Caco-2 (cell line): ENCODE results near the gene SH2D1A. TPM values are rescaled to one million over a fixed set of nuclear protein-coding genes. Genes with fewer than 3 reads are reported as not detected.

Source experiments
- BruUV-seq: library from RNA; stranded (reverse); fragments of 400-500 nt; replicated peaks from 2 replicates; lab custom pipeline; 2021; lab: Mats Ljungman, UMichigan
- CTCF ChIA-PET: fragments of 300-600 bp; sonication (Branson Sonifier 250); formaldehyde crosslinking; loops from one replicate; lab custom pipeline; 2022; ENCODE audit warnings: antibody characterized with exemption; lab: Charles Lee
- POLR2A ChIA-PET: fragments of 300-600 bp; sonication (Branson Sonifier 250); formaldehyde crosslinking; loops from one replicate; lab custom pipeline; 2022; ENCODE audit warnings: antibody characterized with exemption; lab: Charles Lee
- DNase-seq, 2 experiments: peaks; one replicate each; pipeline versions ENCODE4 v3.0.0 to v3.0.0-alpha.2; 2020 to 2022
- H3K27me3 ChIP-seq: replicated peaks from 2 replicates; pipeline ENCODE4 v1.6.0; 2011; ENCODE audit warnings: low read length; ENCODE audit not compliant: control insufficient read depth, insufficient read depth
- H3K36me3 ChIP-seq: 2 replicates; pipeline ENCODE4 v1.5.1; 2011; ENCODE audit warnings: low read length; ENCODE audit not compliant: control insufficient read depth, insufficient read depth
- H3K4me1 ChIP-seq: fragments of 250-450 bp; sonication (Bioruptor Pico); 2 replicates; pipeline ENCODE4 v1.5.1; 2020; ENCODE audit warnings: mild to moderate bottlenecking
- H3K4me3 ChIP-seq: 2 replicates; pipeline ENCODE4 v1.5.1; 2011; ENCODE audit warnings: low read depth, mild to moderate bottlenecking, control low read depth, low read length
- H3K9me3 ChIP-seq: fragments of 250-450 bp; sonication (Bioruptor Pico); 2 replicates; pipeline ENCODE4 v1.5.1; 2020; ENCODE audit warnings: mild to moderate bottlenecking, moderate library complexity
- H3K27ac Mint-ChIP-seq: one replicate; pipeline ENCODE4 v1.8.0; 2022; ENCODE audit warnings: mixed read lengths; ENCODE audit not compliant: unreplicated experiment
- H3K27me3 Mint-ChIP-seq: one replicate; pipeline ENCODE4 v1.8.0; 2022; ENCODE audit warnings: mixed read lengths; ENCODE audit not compliant: insufficient read depth, unreplicated experiment
- H3K36me3 Mint-ChIP-seq: one replicate; pipeline ENCODE4 v1.8.0; 2022; ENCODE audit warnings: mild to moderate bottlenecking, mixed read lengths; ENCODE audit not compliant: insufficient read depth, unreplicated experiment
- H3K4me1 Mint-ChIP-seq: one replicate; pipeline ENCODE4 v1.8.0; 2022; ENCODE audit warnings: low read depth, mixed read lengths; ENCODE audit not compliant: unreplicated experiment
- H3K4me3 Mint-ChIP-seq: one replicate; pipeline ENCODE4 v1.8.0; 2022; ENCODE audit warnings: mild to moderate bottlenecking, moderate library complexity, mixed read lengths; ENCODE audit not compliant: unreplicated experiment
- H3K9me3 Mint-ChIP-seq: one replicate; pipeline ENCODE4 v1.8.0; 2022; ENCODE audit warnings: mixed read lengths; ENCODE audit not compliant: unreplicated experiment
- CTCF ChIP-seq, 2 experiments: fragments of 200-600 bp in 1 of 2; IDR thresholded peaks; 1 replicate in 1 of 2; 2 replicates in 1 of 2; pipeline versions ENCODE4 v1.5.1 to v1.8.0; 2011 to 2022; ENCODE audit warnings: antibody characterized with exemption in 1 of 2, control low read depth in 1 of 2, inconsistent platforms in 1 of 2, low read depth in 1 of 2, low read length in 1 of 2, mild to moderate bottlenecking in 1 of 2, moderate library complexity in 1 of 2; ENCODE audit not compliant: insufficient read depth in 1 of 2, severe bottlenecking in 1 of 2, unreplicated experiment in 1 of 2
- intact Hi-C: fragments of 100-400 bp; cut with micrococcal nuclease; formaldehyde crosslinking; loops from one replicate; pipeline ENCODE4 v1.10.0; 2022; ENCODE audit not compliant: unreplicated experiment
- total RNA-seq: library from RNA; stranded (reverse); gene quantifications from 2 replicates; pipeline ENCODE4 v1.2.3, GENCODE V29; 2022

The SH2D1A gene
- total RNA-seq, 1 experiment from 2014 or later = not detected

- Mint-ChIP-seq H3K36me3 (no peaks in the 10 kb centered on the region), H3K4me1 (no peaks in the 10 kb centered on the region), H3K27me3 (no peaks in the 10 kb centered on the region), H3K27ac (no peak overlapping the region), H3K9me3 (no peaks in the 10 kb centered on the region), H3K4me3 (no peak overlapping the region)
- intact Hi-C loops = no loop called here
- DNase-seq = no peak
- Histone ChIP-seq H3K4me1 (no peaks in the 10 kb centered on the region), H3K27me3 (no peaks in the 10 kb centered on the region), H3K4me3 (no peak overlapping the region), H3K36me3 (no peaks in the 10 kb centered on the region), H3K9me3 (no peaks in the 10 kb centered on the region)
- ChIA-PET POLR2A (no interaction called here), CTCF (no interaction called here)
- BruUV-seq = no TSS peak
- TF ChIP-seq CTCF (IDR thresholded peaks at IDR 0.05; ENCODE audit: insufficient read depth in 1 of 2, low read depth in 1 of 2, low read length in 1 of 2, severe bottlenecking in 1 of 2, unreplicated experiment in 1 of 2) = no peak
Observed at GRCh38 chrX:124369722-124370121, 23.4 kb downstream of the SH2D1A start.

GRCh38 chrX:124373348-124373747 is 27.0 kb downstream of the SH2D1A start:
- ChIA-PET POLR2A (no interaction called here), CTCF (no interaction called here)
- no peaks in the 10 kb centered on the region for H3K4me1 Mint-ChIP-seq
- no peaks in the 10 kb centered on the region for H3K27me3 ChIP-seq
- intact Hi-C loops = no loop called here
- H3K36me3 Mint-ChIP-seq = no peaks in the 10 kb centered on the region
- H3K4me3 Mint-ChIP-seq = no peak overlapping the region
- TF ChIP-seq CTCF (IDR thresholded peaks at IDR 0.05; ENCODE audit: insufficient read depth in 1 of 2, low read depth in 1 of 2, low read length in 1 of 2, severe bottlenecking in 1 of 2, unreplicated experiment in 1 of 2) = no peak
- no peaks in the 10 kb centered on the region for H3K36me3 ChIP-seq
- no peak overlapping the region for H3K27ac Mint-ChIP-seq
- no TSS peak for BruUV-seq
- no peaks in the 10 kb centered on the region for H3K4me1 ChIP-seq
- no peak overlapping the region for H3K4me3 ChIP-seq
- H3K9me3 ChIP-seq = no peaks in the 10 kb centered on the region
- DNase-seq = no peak
- no peaks in the 10 kb centered on the region for H3K9me3 Mint-ChIP-seq
- no peaks in the 10 kb centered on the region for H3K27me3 Mint-ChIP-seq

GRCh38 chrX:124378643-124379042 is 32.3 kb downstream of the SH2D1A start:
- CTCF ChIA-PET = no interaction called here
- intact Hi-C loops = no loop called here
- no TSS peak for BruUV-seq

More at GRCh38 chrX:124378643-124379042, 32.3 kb downstream of the SH2D1A start:
- no peaks in the 10 kb centered on the region for H3K4me1 ChIP-seq
- H3K9me3 ChIP-seq = no peaks in the 10 kb centered on the region
- Mint-ChIP-seq H3K27ac (no peak overlapping the region), H3K27me3 (peaks cover 4% of the 10 kb centered on the region), H3K36me3 (no peaks in the 10 kb centered on the region), H3K9me3 (no peaks in the 10 kb centered on the region), H3K4me1 (no peaks in the 10 kb centered on the region), H3K4me3 (no peak overlapping the region)
- TF ChIP-seq CTCF (IDR thresholded peaks at IDR 0.05; ENCODE audit: insufficient read depth in 1 of 2, low read depth in 1 of 2, low read length in 1 of 2, severe bottlenecking in 1 of 2, unreplicated experiment in 1 of 2) = no peak
- H3K4me3 ChIP-seq = no peak overlapping the region
- DNase-seq = no peak
- POLR2A ChIA-PET = no interaction called here
- no peaks in the 10 kb centered on the region for H3K36me3 ChIP-seq
- H3K27me3 ChIP-seq = no peaks in the 10 kb centered on the region
